IMR-90 (cell line): ENCODE data around the gene UBLCP1. TPM values are rescaled to one million over a fixed set of nuclear protein-coding genes. Genes with fewer than 3 reads are reported as not detected.

ENCODE experiments used
- ATAC-seq: fragments of 200-7000 bp; cut with Tn5 transposase; 2 replicates; pipeline ENCODE4 v1.9.1; 2020; ENCODE audit warnings: low read depth, mild to moderate bottlenecking, moderate library complexity
- BruUV-seq: library from RNA; stranded (reverse); fragments of 400-500 nt; replicated peaks from 2 replicates; lab custom pipeline; 2021; lab: Mats Ljungman, UMichigan
- CTCF ChIA-PET: fragments of 300-600 bp; formaldehyde crosslinking; extraction: SDS; loops from one replicate; lab custom pipeline; 2021; ENCODE audit warnings: antibody characterized with exemption; lab: Yijun Ruan, JAX
- POLR2A ChIA-PET: fragments of 300-600 bp; sonication (Branson Sonifier 250); formaldehyde crosslinking; loops from one replicate; lab custom pipeline; 2022; ENCODE audit warnings: antibody characterized with exemption; ENCODE audit not compliant: unreplicated experiment; lab: Charles Lee
- DNase-seq: peaks from one replicate; pipeline ENCODE4 v3.0.0; 2013
- H2AFZ ChIP-seq: replicated peaks from 2 replicates; pipeline ENCODE3; 2013; ENCODE audit warnings: low read length, mild to moderate bottlenecking; ENCODE audit not compliant: poor library complexity
- H2AK5ac ChIP-seq: 2 replicates; pipeline ENCODE4 v1.6.1; 2013; ENCODE audit warnings: low read depth, low read length, inconsistent platforms
- H2AK9ac ChIP-seq: replicated peaks from 2 replicates; pipeline ENCODE3; 2013; ENCODE audit warnings: mild to moderate bottlenecking, low read depth, low read length, moderate library complexity; ENCODE audit not compliant: poor library complexity
- H2BK120ac ChIP-seq: 2 replicates; pipeline ENCODE4 v1.6.1; 2013; ENCODE audit warnings: low read depth, low read length, inconsistent platforms
- H2BK15ac ChIP-seq: 3 replicates; pipeline ENCODE4 v1.6.1; 2013; ENCODE audit warnings: low read depth, low read length, inconsistent platforms
- H2BK20ac ChIP-seq: 2 replicates; pipeline ENCODE4 v1.6.1; 2013; ENCODE audit warnings: low read depth, mild to moderate bottlenecking, inconsistent platforms, low read length, moderate library complexity
- H2BK5ac ChIP-seq: 2 replicates; pipeline ENCODE4 v1.6.1; 2013; ENCODE audit warnings: mild to moderate bottlenecking, low read depth, low read length, inconsistent platforms; ENCODE audit not compliant: poor library complexity, severe bottlenecking
- H3K14ac ChIP-seq: replicated peaks from 2 replicates; pipeline ENCODE4 v1.6.1; 2013; ENCODE audit warnings: low read depth, low read length, inconsistent platforms
- H3K18ac ChIP-seq: 2 replicates; pipeline ENCODE4 v1.6.1; 2013; ENCODE audit warnings: low read depth, low read length, control low read depth
- H3K23ac ChIP-seq: 2 replicates; pipeline ENCODE4 v1.6.1; 2013; ENCODE audit warnings: low read depth, low read length, inconsistent platforms
- H3K27ac ChIP-seq: 2 replicates; pipeline ENCODE4 v1.5.1; 2013; ENCODE audit warnings: mild to moderate bottlenecking, control low read depth, low read length; ENCODE audit not compliant: insufficient read depth
- H3K27me3 ChIP-seq: 2 replicates; pipeline ENCODE4 v1.6.1; 2013; ENCODE audit warnings: low read length; ENCODE audit not compliant: control insufficient read depth, insufficient read depth
- H3K36me3 ChIP-seq: 2 replicates; pipeline ENCODE4 v1.6.1; 2013; ENCODE audit warnings: low read length, mixed read lengths; ENCODE audit not compliant: control insufficient read depth, insufficient read depth
- H3K4ac ChIP-seq: 2 replicates; pipeline ENCODE4 v1.6.1; 2013; ENCODE audit warnings: low read depth, low read length, inconsistent platforms
- H3K4me1 ChIP-seq: 2 replicates; pipeline ENCODE4 v1.6.1; 2013; ENCODE audit warnings: low read length, mixed read lengths; ENCODE audit not compliant: control insufficient read depth, insufficient read depth
- H3K4me2 ChIP-seq: 2 replicates; pipeline ENCODE4 v1.6.1; 2013; ENCODE audit warnings: low read depth, mild to moderate bottlenecking, control low read depth, low read length, moderate library complexity
- H3K4me3 ChIP-seq: 2 replicates; pipeline ENCODE4 v1.5.1; 2013; ENCODE audit warnings: low read depth, mild to moderate bottlenecking, control low read depth, low read length, moderate library complexity; ENCODE audit not compliant: insufficient read depth
- H3K56ac ChIP-seq: 2 replicates; pipeline ENCODE4 v1.6.1; 2013; ENCODE audit warnings: low read length, inconsistent platforms; ENCODE audit not compliant: insufficient read depth; ENCODE audit errors: extremely low read depth
- H3K79me1 ChIP-seq, 2 experiments: 2 replicates each; pipeline ENCODE4 v1.6.1; 2013; ENCODE audit warnings: low read length in 2 of 2, inconsistent platforms in 1 of 2, low read depth in 1 of 2
- H3K9ac ChIP-seq: 2 replicates; pipeline ENCODE4 v1.6.1; 2013; ENCODE audit warnings: low read depth, low read length, control low read depth
- H3K9me1 ChIP-seq: 2 replicates; pipeline ENCODE4 v1.6.1; 2013; ENCODE audit warnings: low read length, inconsistent platforms; ENCODE audit not compliant: insufficient read depth
- H3K9me3 ChIP-seq: 2 replicates; pipeline ENCODE4 v1.6.1; 2013; ENCODE audit warnings: low read length; ENCODE audit not compliant: control insufficient read depth, insufficient read depth
- H4K20me1 ChIP-seq: 2 replicates; pipeline ENCODE4 v1.6.1; 2013; ENCODE audit warnings: low read length, inconsistent platforms; ENCODE audit not compliant: insufficient read depth
- H4K5ac ChIP-seq: 2 replicates; pipeline ENCODE4 v1.6.1; 2013; ENCODE audit warnings: mild to moderate bottlenecking, low read depth, low read length, control low read depth
- H4K8ac ChIP-seq, 2 experiments: 2 replicates each; pipeline ENCODE4 v1.6.1; 2013; ENCODE audit warnings: low read depth in 2 of 2, low read length in 2 of 2, control low read depth in 1 of 2, inconsistent platforms in 1 of 2
- H4K91ac ChIP-seq: 2 replicates; pipeline ENCODE4 v1.6.1; 2013; ENCODE audit warnings: low read depth, low read length, inconsistent platforms; ENCODE audit not compliant: insufficient read depth
- MXI1 ChIP-seq: IDR thresholded peaks from 2 replicates; pipeline ENCODE4 v1.6.1; 2012; ENCODE audit warnings: low read depth, mild to moderate bottlenecking, low read length, moderate library complexity, borderline replicate concordance
- POLR2A ChIP-seq: IDR thresholded peaks from 2 replicates; pipeline ENCODE4 v1.6.1; 2012; ENCODE audit warnings: mild to moderate bottlenecking, low read depth, low read length
- WGBS, 2 experiments: methylation state at CpG; one replicate each; pipeline versions ENCODE4 v1.1.5 to v1.1.7; 2013; ENCODE audit warnings: missing lambda C conversion rate in 2 of 2; ENCODE audit not compliant: insufficient read length in 1 of 2; ENCODE audit errors: extremely low coverage in 2 of 2; 5-methylcytosine and 5-hydroxymethylcytosine counted together
- dilution Hi-C: fragments of 300-500 bp; cut with HindIII; formaldehyde crosslinking; loops from one replicate; pipeline ENCODE4 v1.14.3; 2018; ENCODE audit warnings: low sequenced_read_pairs; ENCODE audit not compliant: unreplicated experiment
- in situ Hi-C: fragments of 300-500 bp; cut with MboI; formaldehyde crosslinking; loops from 3 replicates; pipeline ENCODE4 v1.14.3; 2019; ENCODE audit warnings: low sequenced_read_pairs, inconsistent platforms, mixed read lengths
- intact Hi-C: fragments of 100-400 bp; cut with micrococcal nuclease; formaldehyde crosslinking; loops from 2 replicates; pipeline ENCODE4 v1.10.0; 2022
- polyA plus RNA-seq, 3 experiments: library from polyadenylated mRNA; depleted of rRNA; stranded (reverse); fragments of >200 nt; gene quantifications; 2 replicates each; pipeline ENCODE4 v1.2.3, GENCODE V29; 2012; ENCODE audit warnings: low replicate concordance in 1 of 3
- total RNA-seq: library from RNA; depleted of rRNA; stranded (reverse); fragments of >200 nt; gene quantifications from 2 replicates; pipeline ENCODE4 v1.2.3, GENCODE V29; 2012

The UBLCP1 gene
- total and polyA plus RNA-seq, 2 of the 4 experiments (the other 2 are of a cell fraction): 11.7 to 17.5 TPM

GRCh38 chr5:159310511-159310910 is 47.4 kb downstream of the UBLCP1 start:
- no peak overlapping the region for H4K8ac ChIP-seq
- no peak overlapping the region for H3K14ac ChIP-seq
- no peak overlapping the region for H2BK5ac ChIP-seq
- H2BK20ac ChIP-seq: no peak overlapping the region
- H3K79me1 ChIP-seq: no peaks in the 10 kb centered on the region
- TF ChIP-seq POLR2A: no peak
- no peak for TF ChIP-seq MXI1
- DNase-seq (no peak), ATAC-seq (peak; percentile 53)
- no peaks in the 10 kb centered on the region for H3K9me3 ChIP-seq
- BruUV-seq: no TSS peak
- H3K4me2 ChIP-seq: peak overlapping the region; percentile 69; the same call in 1 of the 2 replicates
- no peak overlapping the region for H3K4me3 ChIP-seq
- no peak overlapping the region for H2BK120ac ChIP-seq
- 10% methylated on average over 9 of the region's 26 CpGs; no CpG with 5 or more reads in 1 of the 2 experiments for WGBS, 2 experiments
- ChIA-PET CTCF (interaction anchor here (1.6 kb wide), 1 partner anchor 23 kb away, joined by 3 read pairs; no protein-coding TSS in a partner anchor), POLR2A (no interaction called here)
- H3K36me3 ChIP-seq: no peaks in the 10 kb centered on the region
- no peak overlapping the region for H3K4ac ChIP-seq
- H3K18ac ChIP-seq: no peak overlapping the region
- in situ Hi-C loops (no loop called here), intact Hi-C loops (no loop called here), dilution Hi-C loops (no loop called here)
- no peaks in the 10 kb centered on the region; the same call in 1 of the 2 replicates for H3K4me1 ChIP-seq
- H4K20me1 ChIP-seq: no peaks in the 10 kb centered on the region
- no peak overlapping the region for H3K9ac ChIP-seq
- no peak overlapping the region for H2AK9ac ChIP-seq
- no peaks in the 10 kb centered on the region for H3K9me1 ChIP-seq
- H2AFZ ChIP-seq: peak overlapping the region; percentile 84
- no peak overlapping the region for H3K27ac ChIP-seq
- peaks cover 32% of the 10 kb centered on the region for H3K27me3 ChIP-seq
- H3K23ac ChIP-seq: no peak overlapping the region; the same call in 1 of the 2 replicates
- no peak overlapping the region for H2BK15ac ChIP-seq
- no peak overlapping the region for H3K56ac ChIP-seq
- no peak overlapping the region for H4K5ac ChIP-seq
- H4K91ac ChIP-seq: no peak overlapping the region
- no peak overlapping the region for H2AK5ac ChIP-seq
